Kidney (tissue), 14 donors: Measurements from ENCODE around the gene HOXA7. TPM values are rescaled to one million over a fixed set of nuclear protein-coding genes. Genes with fewer than 3 reads are reported as not detected.

Experiments
- DNase-seq, 5 donors: peaks; one replicate each; pipeline ENCODE4 v3.0.0-alpha.2; 2013 to 2020
- FAIRE-seq: peaks from 2 replicates; lab custom pipeline; 2012; peaks lifted over from hg19 to GRCh38; lab: Jason Lieb, UNC
- H3K27ac ChIP-seq, 2 donors: one replicate each; pipeline ENCODE4 v1.7.0; 2013; ENCODE audit warnings: low read depth in 2 of 2, low read length in 2 of 2, inconsistent platforms in 1 of 2
- H3K27me3 ChIP-seq: one replicate; pipeline ENCODE4 v1.7.1; 2013; ENCODE audit warnings: low read length, inconsistent platforms; ENCODE audit not compliant: control insufficient read depth, insufficient read depth
- H3K36me3 ChIP-seq, 3 donors: one replicate each; pipeline versions ENCODE4 v1.7.0 to v1.7.1; 2013; ENCODE audit warnings: low read length in 3 of 3, control low read depth in 1 of 3, inconsistent platforms in 1 of 3; ENCODE audit not compliant: insufficient read depth in 3 of 3, control insufficient read depth in 2 of 3
- H3K4me1 ChIP-seq, 3 donors: one replicate each; pipeline versions ENCODE4 v1.7.0 to v1.7.1; 2013; ENCODE audit warnings: low read length in 3 of 3, inconsistent platforms in 1 of 3, low read depth in 1 of 3; ENCODE audit not compliant: control insufficient read depth in 2 of 3, insufficient read depth in 2 of 3
- H3K4me3 ChIP-seq, 3 donors: one replicate each; pipeline versions ENCODE4 v1.7.0 to v1.8.1; 2013; ENCODE audit warnings: low read length in 3 of 3, control low read depth in 1 of 3, inconsistent platforms in 1 of 3
- H3K9ac ChIP-seq, 3 donors: one replicate each; pipeline versions ENCODE4 v1.7.0 to v1.7.1; 2013; ENCODE audit warnings: low read length in 3 of 3, control low read depth in 1 of 3, inconsistent platforms in 1 of 3
- H3K9me3 ChIP-seq, 3 donors: one replicate each; pipeline versions ENCODE4 v1.7.0 to v1.7.1; 2013; ENCODE audit warnings: low read length in 3 of 3, control low read depth in 1 of 3, inconsistent platforms in 1 of 3; ENCODE audit not compliant: control insufficient read depth in 2 of 3, insufficient read depth in 1 of 3
- intact Hi-C: fragments of 100-400 bp; cut with DNase I; formaldehyde crosslinking; loops from one replicate; pipeline ENCODE4 v1.11.1; 2022
- polyA plus RNA-seq: library from polyadenylated mRNA; stranded (reverse); fragments of 350-450 nt; fragmentation: Illumina TruSeq; extraction: RNeasy Lipid Tissue Mini Kit (QIAGEN cat#74804); gene quantifications from one replicate; pipeline ENCODE4 v1.2.3, GENCODE V29; 2014; ENCODE audit warnings: low read depth, low replicate concordance; ENCODE audit not compliant: insufficient read depth
- total RNA-seq: library from RNA; stranded (reverse); fragmentation: NEBNext Ultra II Directional; extraction: Animal tissue kit (Norgen Biotek cat#: 25700); gene quantifications from one replicate; pipeline ENCODE4 v1.2.1, GENCODE V29; 2021
- TF ChIP-seq, protein P1 (sequence below): IDR thresholded peaks from 3 replicates; pipeline ENCODE4 v1.5.1; 2012; ENCODE audit warnings: mild to moderate bottlenecking, moderate library complexity, borderline replicate concordance; ENCODE audit not compliant: insufficient read depth; ENCODE audit errors: extremely low read depth
- donor health status: control.
- donor health status: control.
- donor health status: control.
- donor health status: control.
- donor health status: control.
- donor health status: DM: yes; HTN: yes; CAD: no.
- donor health status: Normal renal cell carcinoma (clear cell type).

Gene HOXA7
- total and polyA plus RNA-seq, 2 donors from 2014 or later = 23.8 to 31.3 TPM

DNA sequence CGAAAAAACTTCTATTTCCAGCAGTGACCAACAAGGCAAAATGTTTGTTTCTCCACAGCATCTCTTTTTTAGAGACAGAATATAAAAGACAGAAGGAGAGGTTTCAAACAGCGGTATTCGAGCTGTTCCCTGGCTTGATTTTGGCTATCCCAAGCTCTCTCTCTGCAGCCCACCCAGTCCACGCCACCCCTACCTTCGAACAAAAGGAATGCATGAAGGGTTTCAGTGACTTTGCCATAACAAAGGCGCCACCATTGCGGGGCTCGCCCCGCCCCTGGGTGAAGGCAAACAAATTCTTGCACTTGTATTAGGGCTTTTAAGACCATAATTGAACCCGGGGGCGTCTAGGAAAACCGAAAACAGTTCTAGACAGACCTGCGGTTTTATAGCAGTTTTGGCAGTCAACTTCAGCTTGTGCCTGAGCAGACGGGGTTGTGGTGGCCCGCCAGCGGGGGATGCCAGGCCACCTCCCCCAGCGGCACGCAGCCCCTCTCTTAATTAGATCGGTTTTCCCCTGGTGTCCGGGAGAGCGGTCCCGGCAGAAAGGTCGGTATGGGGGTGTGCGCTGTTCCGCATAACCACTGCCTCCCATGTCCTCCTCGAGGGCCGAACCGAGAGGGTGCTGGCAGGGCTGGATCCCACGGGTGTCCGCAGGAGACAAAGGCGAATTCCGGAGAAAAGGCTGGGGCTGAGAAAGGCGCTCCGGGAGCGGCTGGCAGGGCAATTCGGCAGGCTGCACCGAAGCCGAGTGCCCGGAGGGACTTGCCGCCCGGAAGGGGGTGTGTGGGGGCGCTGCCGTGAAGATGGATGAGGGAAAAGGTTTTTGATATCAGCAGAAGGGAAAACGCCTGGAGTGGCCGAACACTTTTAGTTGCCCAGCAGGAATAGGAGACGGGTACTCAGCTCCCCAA lies 31.3 kb upstream of the HOXA7 start:
- peaks cover 15% of the 10 kb centered on the region for H3K27me3 ChIP-seq
- FAIRE-seq = no peak
- H3K36me3 ChIP-seq = no peaks in the 10 kb centered on the region
- peaks cover 0 to 4% (median 0%) of the 10 kb centered on the region in 3 donors for H3K4me1 ChIP-seq
- H3K27ac ChIP-seq = peak overlapping the region; percentile 59 to 71
- intact Hi-C loops = no loop called here
- peak; percentile 69 to 85 (median 76) for DNase-seq
- TF ChIP-seq, protein P1, sequence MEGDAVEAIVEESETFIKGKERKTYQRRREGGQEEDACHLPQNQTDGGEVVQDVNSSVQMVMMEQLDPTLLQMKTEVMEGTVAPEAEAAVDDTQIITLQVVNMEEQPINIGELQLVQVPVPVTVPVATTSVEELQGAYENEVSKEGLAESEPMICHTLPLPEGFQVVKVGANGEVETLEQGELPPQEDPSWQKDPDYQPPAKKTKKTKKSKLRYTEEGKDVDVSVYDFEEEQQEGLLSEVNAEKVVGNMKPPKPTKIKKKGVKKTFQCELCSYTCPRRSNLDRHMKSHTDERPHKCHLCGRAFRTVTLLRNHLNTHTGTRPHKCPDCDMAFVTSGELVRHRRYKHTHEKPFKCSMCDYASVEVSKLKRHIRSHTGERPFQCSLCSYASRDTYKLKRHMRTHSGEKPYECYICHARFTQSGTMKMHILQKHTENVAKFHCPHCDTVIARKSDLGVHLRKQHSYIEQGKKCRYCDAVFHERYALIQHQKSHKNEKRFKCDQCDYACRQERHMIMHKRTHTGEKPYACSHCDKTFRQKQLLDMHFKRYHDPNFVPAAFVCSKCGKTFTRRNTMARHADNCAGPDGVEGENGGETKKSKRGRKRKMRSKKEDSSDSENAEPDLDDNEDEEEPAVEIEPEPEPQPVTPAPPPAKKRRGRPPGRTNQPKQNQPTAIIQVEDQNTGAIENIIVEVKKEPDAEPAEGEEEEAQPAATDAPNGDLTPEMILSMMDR = no peak
- H3K9me3 ChIP-seq = no peaks in the 10 kb centered on the region
- H3K4me3 ChIP-seq = peak overlapping the region; percentile 10 to 54 (median 43)
- H3K9ac ChIP-seq = peak overlapping the region; percentile 17 to 74 (median 34)

DNA sequence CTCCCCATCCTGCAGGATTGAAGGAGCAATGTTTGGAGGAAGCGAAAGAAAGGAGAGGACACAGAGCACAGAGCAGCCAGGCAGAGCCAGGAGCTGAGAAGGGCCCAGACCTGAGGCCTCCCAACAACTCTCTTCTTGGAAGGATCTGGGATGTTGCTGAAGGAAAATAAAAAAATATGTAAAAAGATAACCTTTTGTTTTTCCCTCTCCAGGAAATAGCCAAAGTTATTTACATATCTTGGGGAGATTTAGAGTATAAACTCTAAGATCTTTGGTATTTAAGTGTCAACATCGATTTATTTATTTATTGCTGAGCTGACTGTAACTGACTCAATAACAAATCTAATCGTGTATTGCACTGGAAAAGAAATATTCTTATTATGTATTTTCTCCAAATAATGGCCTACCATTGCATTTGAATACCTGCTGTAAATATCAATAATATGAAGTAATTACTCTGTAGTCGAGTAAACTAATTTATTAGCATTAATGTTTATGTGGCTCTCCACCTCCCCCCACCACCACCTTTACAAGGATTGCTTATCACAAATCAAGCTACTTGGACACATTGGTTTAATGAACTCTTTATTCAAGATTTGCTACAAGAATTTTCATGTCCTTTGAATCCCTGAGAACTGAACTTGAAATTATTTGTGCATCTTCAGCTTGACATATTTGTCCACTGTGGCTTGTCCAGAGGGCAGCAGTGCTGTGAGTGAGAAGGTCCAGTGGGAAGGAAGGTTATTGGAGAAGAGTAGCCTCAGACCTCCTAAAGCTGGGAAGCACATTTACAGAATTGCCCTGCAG lies 30.4 kb upstream of the HOXA7 start:
- DNase-seq = peak; percentile 35 to 85 (median 52)
- no peaks in the 10 kb centered on the region for H3K9me3 ChIP-seq
- no peaks in the 10 kb centered on the region for H3K36me3 ChIP-seq
- peaks cover 0 to 4% (median 0%) of the 10 kb centered on the region in 3 donors for H3K4me1 ChIP-seq
- FAIRE-seq = no peak
- intact Hi-C loops = no loop called here
- TF ChIP-seq, protein P1 = no peak
- H3K4me3 ChIP-seq = peak overlapping the region in 2 of 3 donors; percentile 68 to 95
- H3K9ac ChIP-seq = peak overlapping the region in 2 of 3 donors; percentile 67 to 74
- H3K27me3 ChIP-seq = peaks cover 10% of the 10 kb centered on the region
- peak overlapping the region; percentile 87 to 92 for H3K27ac ChIP-seq

DNA sequence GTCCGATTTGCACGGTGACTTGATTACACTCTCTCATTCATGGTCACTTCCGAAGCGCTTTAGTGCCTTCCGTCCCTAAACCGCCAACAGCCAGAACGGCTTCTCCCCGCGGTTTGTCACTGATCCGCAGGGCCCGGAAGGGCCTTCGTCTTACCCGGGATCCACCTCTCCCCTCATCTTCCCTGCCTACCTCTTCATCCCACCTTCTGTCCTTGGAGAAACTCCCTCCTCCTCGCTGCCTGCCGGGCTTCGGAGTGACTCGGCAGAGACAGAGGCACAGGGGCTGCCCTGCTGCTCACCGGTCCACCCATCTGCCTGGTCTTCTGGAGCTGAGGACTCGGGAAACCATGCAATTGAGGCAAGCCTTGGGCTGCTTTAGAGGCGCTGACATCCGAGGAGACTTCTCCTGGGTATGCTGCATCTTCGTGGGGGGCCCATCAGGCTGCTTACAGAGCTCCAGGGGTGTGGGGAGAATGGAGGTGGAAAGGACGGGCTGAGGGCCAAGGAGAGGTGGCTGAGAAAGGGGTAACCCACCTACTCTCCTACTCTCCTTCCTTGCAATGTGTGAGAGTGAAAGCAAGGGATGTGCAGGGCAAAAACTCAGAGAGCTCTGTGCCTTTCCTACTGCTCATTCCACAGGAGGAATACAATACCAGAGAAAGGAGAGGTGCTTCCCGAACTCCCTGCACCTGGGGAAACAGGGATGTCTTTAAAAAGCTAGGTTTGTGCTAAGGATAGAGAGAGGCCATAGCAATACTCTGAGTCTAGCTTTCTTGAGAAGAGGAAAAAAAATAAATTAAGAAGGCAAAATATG lies 29.6 kb upstream of the HOXA7 start:
- TF ChIP-seq, protein P1 = no peak
- Histone ChIP-seq H3K4me3 (peak overlapping the region; percentile 51 to 95 (median 68)), H3K36me3 (no peaks in the 10 kb centered on the region), H3K9ac (peak overlapping the region; percentile 22 to 74 (median 67)), H3K27me3 (peaks cover 4% of the 10 kb centered on the region), H3K4me1 (peaks cover 0 to 4% (median 0%) of the 10 kb centered on the region in 3 donors), H3K9me3 (no peaks in the 10 kb centered on the region), H3K27ac (peak overlapping the region; percentile 87 to 92)
- DNase-seq (peak in 4 of 5 donors; percentile 31 to 69 (median 65)), FAIRE-seq (no peak)
- intact Hi-C loops = no loop called here
